Activated CD4-positive, alpha-beta T cell treated with anti-CD3 and anti-CD28 coated beads, Interleukin-10, Interleukin-2, amounts not matched to agents 100 ng/mL and 50 ng/mL, durations not matched to agents 16 hours and 8 hours (primary cell): ENCODE data around the gene MFSD6.

Source experiments
- DNase-seq: peaks from one replicate; pipeline ENCODE4 v3.0.0-alpha.2; 2020

MFSD6 gene

GRCh38 chr2:190534310-190535120, 126.4 kb downstream of the MFSD6 start, which contains the start of gene NEMP2:
TSS of gene NEMP2 (minus strand) at chr2:190534722. CDS start at chr2:190534655, 67 bp downstream.
- peak; percentile 91 for DNase-seq

DNA sequence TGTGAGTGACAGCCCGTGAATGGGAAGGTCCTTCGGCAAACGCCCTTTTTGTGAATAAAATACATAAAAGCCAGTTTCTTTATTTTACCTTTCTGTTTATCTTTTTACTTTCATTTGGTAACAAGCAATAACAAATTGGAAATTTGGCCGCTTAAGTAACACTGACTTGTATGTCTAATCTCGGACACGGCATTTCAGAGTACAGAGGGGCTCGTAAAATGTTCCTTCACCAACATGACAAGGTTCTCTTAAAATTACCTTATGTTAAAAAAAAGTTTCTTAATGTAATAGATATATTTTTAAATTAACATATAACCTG, 126.9 kb downstream of the MFSD6 start:
- no peak for DNase-seq

DNA sequence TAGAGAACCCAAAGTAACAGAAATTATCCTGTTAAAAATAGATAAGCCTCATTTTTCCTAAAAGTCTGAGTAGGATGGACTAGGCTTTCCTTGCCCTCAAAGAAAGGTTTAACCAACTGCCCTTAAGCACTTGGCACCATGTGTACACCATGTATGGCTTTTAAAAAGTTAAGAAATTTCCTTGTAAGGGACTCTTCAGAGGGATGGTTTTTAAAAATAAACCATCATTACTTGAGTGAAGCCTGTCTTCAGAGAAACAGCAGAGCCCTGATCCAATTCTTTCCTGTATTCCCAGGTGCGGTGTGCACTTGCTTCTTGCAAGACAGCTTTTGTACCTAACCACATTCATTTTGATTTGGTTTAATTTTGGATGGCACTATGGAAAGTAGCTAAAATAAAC, 127.4 kb downstream of the MFSD6 start:
- no peak for DNase-seq

GRCh38 chr2:190537765-190538164, 129.6 kb downstream of the MFSD6 start:
- no peak for DNase-seq

DNA sequence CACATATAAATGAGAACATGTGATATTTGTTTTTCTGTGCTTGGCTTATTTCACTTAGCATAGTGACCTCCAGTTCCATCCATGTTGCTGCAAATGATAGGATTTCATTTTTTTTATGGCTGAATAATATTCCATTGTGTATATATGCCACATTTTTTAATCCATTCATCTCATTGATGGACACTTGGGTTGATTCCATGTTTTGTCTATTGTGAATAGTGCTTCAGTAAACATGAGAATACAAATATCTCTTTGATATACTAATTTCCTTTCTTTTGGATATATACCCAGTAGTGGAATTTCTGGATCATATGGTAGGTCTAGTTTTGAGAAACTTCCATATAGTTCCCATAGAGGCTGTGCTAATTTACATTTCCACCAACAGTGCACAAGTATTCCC, 130.0 kb downstream of the MFSD6 start:
- DNase-seq = no peak

GRCh38 chr2:190540048-190540447, 131.9 kb downstream of the MFSD6 start:
- DNase-seq = no peak

- DNase-seq = no peak
These were observed 136.9 kb downstream of the MFSD6 start for GRCh38 chr2:190545093-190545492.

DNA sequence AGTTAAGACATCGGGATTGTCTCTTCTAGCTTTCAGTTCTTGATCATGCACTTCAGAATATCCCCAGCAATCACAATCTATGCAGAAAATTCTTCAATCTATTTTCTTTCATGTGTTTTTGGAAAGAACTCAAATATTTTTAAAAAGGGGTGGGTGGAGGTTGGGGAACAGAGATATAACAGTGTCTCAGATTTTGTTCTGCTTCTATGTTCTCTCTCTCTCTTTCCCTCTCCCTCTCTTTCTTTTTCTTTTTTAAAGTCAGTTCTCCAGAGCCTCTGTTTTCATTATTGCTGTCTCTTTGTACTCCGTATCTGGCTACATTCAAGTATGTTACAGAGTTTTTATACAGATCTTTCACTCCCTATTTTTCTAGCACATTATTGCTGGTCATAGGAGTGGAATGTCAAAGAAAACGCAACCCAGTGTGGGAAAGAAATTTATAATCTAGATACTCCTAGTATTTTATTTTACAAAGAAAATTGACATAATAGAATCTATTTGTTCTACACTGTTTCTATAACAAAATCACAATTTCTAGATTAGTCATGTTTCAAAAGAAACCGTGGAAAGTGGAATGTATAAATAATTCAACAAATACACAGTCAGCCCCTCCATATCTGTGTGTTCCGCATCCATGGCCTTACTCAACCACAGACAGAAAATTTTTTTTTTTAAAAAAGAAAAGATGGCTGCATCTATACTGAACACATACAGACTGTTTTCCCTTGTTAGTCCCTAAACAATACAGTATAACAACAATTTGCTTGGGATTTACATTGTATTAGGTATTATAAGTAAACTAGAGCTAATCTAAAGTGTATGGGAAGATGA, 137.6 kb downstream of the MFSD6 start:
- no peak for DNase-seq

DNA sequence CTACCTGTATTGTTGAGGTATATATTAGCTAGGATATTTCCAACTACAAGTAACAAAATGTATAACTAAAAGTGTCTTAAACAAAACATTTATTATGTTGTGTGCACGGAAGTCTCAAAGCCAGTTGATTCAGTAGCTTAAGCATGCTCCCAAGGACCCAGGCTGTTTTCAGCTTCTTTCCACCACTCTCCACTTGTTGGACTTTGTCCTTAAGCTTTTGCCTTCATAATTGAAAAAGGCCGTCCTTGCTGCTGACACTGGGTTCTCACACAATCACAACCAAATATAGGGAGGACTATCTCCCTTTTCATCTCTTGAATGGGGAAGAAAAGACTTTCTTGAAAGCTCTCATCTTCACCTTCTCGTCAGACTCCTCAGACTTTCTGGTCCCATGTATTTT, 138.6 kb downstream of the MFSD6 start:
- DNase-seq = no peak

DNA sequence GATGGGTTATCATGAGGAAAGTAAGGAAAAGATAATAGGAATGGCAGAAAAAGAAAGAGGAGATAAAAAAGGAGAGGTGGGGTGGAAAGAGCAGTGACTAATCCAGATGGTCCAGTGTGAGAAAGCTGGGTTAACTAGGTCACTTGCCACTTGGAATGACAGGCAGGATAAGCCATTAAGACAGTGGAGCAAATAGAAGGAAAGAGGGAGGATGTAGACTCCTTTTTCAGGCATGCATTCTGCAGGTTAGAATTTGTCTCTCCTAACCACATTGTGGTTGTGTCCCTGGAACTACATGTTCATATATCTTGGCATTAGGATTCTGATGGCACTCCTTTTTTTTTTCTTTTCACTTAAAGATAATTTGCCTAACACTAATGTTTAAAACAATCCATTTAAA, 139.7 kb downstream of the MFSD6 start:
- no peak for DNase-seq

DNA sequence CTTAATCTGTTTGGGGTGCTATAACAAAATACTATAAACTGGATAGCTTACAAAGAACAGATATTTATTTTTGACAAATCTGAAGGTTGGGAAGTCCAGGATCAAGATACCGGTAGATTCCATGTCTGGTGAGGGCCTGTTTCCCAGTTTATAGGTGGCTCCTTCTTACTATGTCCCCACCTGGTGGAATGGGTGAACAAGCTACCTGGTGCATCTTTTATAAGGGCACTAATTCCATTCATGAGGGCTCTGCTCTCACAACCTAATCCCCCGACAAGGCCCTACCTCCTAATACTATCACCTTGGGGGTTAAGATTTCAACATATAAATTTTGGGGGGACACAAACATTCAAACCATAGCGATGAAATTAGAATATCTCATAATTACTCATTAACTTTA, 142.0 kb downstream of the MFSD6 start:
- no peak for DNase-seq
